Activated CD4-positive, alpha-beta T cell treated with anti-CD3 and anti-CD28 coated beads, Interleukin-2, amount 50 U/mL, for 4 hours (primary cell): ENCODE measurements around the gene PTPRE.

Experiments
- DNase-seq, 2 experiments: peaks; one replicate each; pipeline ENCODE4 v3.0.0-alpha.2; 2020

Gene PTPRE

DNA sequence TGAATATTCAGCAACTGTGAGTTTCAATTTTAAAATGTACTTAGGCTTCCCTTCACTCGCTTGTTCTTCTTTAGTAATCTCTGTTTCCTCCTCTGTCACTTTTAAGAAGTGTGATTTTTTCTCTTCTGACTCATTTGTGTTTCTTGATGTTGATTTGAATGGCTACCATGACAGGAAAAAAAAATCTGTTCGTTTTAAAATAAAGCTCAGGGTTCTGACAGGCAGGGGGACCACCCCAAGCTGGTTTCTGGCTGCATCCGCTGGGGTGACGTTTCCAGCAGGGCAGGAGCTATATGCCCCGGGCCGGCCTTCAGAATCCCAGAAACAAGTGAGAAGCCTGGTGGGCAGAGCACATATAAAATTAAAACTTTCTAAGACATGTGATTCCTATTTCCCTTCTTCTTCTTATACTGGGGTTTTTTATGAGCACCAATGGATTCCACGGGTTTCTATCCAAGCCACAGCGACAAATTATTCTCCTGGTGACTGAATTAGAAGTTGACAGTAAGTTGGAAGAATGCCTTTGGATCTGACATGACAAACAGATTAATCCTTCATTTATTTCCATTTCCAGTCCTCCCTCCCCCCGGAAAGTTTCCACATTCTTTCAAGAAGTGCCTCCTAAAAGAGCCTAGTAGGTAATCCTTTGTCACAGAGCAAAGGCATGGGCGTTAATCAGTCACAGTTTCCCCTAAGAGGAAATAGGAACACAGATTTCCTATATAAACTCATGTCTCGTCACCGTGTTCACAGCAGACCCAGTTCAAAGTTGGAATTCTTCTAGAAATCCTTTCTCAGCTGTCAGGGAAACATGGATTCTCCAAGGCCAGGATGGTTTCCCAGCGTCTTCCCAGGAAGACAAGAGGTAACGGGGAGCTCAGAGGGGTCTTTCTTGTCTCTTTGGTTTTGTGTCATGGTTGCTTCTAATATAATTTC is 79.9 kb downstream of the PTPRE start:
- no peak for DNase-seq

GRCh38 chr10:127987467-127988380 is 80.8 kb downstream of the PTPRE start:
- DNase-seq = no peak

DNA sequence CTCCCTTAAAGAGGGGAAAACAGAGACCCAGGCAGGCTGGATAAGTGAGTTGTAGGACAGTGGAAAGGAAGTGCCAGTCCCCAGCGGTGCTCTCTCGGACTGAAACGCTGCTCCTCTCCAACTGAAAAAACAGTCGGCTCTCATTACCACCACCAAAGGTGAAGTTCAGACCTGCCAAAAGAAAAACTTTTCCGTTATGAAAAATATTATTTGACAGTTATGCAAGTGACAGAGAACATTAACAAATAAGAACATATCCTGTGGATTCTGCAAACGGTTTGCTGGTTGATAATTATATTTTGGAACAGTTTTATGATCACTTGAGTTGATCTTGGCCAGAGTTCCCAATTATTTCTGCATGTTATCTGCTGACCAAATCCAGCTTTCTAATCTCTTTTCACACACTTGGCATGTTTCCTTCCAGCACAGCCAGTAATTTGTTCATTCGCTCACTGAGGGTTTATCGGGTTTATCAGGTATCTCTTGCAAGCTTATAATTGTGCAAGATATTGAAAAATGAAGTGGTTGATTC is 82.6 kb downstream of the PTPRE start:
- no peak for DNase-seq

DNA sequence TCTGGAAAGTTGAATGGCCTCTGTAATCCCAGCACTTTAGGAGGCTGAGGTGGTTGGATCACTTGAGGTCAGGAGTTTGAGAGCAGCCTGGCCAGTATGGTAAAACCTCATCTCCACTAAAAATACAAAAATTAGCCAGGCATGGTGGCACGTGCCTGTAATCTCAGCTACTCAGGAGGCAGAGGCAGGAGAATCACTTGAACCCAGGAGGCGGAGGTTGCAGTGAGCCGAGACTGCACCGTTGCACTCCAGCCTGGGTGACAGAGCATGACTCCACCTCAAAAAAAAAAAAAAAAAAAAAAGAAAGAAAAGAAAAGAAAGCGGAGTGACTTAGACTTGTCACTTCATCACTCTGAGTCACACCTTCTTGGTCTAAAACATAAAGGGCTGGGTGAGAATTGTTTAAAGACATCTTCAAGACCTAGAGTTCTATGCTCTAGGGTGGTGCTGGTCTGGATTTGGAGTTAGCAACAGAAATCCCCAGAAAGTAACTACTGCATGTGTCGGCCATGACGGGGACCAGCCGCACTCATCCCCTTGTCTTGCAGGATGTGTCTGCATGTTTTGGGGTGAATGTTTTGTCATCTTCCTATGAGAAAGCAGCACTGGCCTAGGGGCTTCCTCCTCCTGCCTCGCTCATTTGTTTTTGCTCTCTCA is 83.4 kb downstream of the PTPRE start:
- DNase-seq = peak; percentile 6 to 24

DNA sequence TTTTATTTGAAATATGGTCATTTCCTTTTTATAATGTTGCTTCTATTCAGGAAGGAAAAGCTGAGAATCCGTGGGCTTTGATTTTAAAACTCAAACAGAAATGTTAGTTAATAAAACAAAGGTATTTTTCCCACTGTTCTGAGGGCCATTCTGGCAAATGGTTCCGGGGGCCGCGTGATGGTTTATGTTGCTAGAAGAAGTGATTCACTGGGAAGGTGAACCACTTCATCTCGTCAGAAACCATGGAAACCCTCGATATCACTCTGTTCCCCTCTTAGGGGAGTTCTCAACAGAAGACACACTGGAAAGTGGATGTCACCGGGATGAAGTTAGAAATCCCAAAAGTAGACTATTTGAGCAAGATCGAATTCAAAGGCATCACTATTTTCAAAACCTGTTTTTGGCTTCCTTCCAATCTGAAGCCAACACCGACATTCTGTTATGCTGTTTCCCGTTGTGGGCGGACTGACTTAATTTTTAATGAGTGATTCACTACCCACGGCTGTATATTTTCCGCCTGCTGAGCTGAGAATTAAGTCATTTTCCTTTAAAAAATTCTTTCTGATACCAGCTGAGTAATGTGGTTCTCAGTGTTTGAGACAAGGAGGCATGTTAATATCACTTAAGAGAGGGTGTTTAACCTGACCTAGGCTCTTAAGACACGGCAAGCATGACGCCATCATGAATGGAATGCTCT is 84.1 kb downstream of the PTPRE start:
- peak; percentile 47 to 59 for DNase-seq

GRCh38 chr10:127991543-127992255 is 84.8 kb downstream of the PTPRE start:
- no peak for DNase-seq

- DNase-seq = no peak
Observed at GRCh38 chr10:127992376-127992775, 85.5 kb downstream of the PTPRE start.

GRCh38 chr10:127993056-127993690 is 86.3 kb downstream of the PTPRE start:
- DNase-seq = no peak

DNA sequence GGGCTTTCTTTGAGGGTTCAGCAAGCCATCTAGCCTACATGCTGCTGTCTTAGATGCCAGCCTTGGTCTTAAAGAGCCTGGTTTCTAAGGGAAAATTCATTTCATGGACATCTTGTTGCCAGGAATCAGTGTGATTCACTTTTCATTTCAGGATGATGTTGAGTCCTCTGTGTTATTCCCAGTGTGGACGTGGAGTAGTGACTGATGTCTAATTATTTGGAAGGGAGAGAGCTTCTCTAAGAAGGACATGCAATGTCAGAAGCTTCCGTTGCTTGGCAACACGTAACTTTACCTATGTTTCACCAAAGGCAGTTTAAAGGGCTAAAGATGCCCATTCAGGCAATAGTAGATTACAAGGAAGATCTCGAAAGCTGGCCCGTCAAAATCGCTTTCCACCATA is 89.0 kb downstream of the PTPRE start:
- no peak for DNase-seq

DNA sequence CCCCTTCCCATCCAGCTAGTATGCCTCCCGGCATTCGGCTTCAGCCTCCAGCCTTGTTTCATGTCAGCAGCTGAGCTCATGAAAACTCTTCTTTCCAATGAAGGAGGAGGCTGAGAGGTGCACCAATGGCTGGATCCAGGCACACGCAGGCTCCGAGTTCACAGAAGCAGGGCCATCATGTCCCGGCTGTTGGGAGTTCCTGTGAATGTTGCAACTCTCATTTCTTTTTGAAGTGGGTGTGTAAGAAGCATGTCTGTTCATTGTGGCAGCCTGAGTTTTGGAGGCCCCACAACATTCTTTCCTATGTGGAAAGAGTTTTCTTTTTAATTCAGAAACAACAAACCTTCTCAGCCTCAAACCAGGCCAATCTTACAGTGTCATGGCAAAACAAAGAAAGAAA is 89.7 kb downstream of the PTPRE start:
- no peak for DNase-seq

DNA sequence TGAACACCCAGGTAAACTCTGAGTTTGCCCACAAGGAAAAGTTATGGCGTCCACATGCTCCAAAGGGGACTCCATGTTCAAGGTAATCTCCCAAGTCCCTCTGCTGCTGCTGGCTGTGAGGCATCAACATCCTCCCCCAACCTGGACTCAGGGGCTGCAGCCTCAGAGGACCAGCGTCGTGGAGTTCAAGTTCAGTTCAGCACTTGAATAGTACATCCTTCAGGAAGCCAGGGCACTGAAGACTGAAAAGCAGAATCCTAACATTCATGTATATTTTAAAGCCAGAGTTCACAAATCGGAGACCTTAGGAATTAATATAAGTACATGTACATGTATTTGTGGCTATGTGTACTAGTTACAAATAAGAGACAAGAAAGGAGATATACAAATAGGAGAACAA is 90.4 kb downstream of the PTPRE start:
- DNase-seq = no peak

GRCh38 chr10:127997937-127998336 is 91.0 kb downstream of the PTPRE start:
- DNase-seq = no peak

DNA sequence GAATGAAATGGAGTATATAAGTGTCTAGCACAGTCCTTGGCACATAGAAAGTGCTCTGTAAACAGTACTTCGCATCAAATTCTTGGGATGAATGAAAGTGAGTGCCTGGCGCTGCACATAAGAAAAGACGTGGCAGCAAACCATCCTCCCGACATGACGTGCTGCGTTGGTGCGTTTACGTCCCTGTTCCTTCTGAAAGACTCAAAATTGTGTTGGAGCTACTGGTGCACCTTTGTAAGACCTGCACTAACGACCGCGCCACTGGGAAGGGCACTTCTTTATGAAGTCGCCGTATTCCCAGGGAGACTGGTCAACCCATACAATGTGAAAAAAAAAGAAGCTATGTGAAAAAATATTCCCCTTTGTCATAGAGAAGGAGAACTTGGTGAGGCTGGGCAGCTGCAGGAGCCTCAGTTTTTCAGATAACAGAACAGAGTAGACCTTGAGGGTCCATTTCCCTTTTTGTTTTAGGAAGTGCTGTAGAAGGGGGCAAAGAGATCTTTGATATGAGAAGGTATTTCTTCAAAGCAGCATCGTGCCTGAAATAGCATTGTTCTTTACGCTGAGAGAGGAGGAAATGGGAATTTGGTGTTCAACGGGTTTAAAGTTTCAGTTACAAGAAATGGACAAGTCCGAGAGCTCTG is 91.7 kb downstream of the PTPRE start:
- no peak for DNase-seq

DNA sequence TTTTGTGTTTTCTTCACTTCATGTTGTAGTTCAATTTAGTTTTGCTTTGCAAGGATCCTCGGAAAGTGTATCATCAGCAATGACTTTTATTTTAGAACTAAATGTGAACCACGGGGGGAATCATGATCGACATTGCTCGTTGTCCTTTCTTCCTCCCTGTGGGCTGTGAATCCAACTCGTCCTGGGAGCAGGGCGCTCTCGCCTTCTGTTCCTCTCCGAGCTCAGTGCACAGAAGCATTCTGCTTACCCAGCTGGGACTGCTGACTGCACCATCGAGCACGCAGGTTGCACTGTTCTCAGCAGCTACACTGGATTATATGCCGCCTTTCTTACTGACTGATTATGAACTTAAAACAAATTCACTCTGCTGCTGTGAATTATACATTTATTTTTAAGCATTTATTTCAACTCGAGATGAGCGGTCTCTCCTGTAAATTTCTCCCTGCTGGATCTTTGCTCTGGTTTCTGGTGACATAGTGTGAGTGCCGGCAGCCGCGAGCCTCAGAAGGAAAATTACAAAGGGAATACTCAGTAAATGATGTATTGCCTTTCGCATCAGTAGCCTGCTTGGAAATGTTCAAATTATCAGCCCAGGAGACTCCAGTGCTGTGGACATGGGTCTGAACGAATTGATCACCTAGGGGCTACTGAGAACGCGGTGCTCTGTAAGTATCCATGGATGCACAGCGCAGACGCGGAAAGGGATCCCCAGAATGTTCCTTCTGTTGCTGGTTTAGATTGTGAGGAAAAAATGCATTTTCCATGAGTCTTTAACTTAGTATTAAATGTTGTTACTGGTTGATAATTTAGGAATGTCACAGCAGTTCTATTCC is 92.6 kb downstream of the PTPRE start:
- no peak for DNase-seq

DNA sequence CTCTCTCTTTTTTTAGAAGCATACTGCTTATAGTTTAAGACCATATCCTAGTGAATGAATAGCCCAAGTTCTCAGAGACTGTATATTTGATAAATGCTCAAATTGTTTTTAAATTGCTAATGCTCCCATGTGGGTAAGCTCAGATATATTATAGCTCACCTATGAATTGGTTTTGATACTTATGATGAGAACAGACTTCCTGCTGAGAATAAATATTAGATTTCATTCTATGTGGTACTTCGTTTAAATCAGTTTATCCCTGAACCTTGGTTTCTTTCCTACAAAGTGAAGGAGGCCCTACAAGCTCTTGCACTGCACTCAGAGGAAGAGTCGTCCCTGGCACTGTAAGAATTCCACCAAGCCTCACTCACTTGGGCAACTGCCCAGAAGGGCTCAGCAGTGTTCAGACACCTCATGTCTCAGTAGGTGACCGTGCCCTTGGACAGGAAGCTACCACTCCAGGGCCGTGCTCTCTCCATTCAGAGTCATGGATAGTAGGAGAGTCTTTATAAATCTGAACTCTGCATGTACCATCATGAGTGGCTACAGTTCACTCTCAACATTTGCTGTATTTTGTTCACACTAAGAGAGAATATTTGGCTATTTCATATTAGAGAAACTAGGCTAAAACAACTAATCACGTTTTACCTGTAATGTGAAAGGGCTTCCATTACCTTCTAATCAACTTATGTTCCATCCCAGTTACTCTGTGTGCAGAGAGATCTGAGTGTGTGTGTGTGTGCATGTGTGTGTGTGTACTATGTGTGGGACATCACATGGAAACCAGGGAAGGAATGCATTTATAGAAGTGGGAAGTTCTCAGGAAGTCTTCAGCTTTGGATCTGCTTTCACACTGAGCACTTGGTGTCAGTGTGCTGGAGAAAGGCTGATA is 93.8 kb downstream of the PTPRE start:
- DNase-seq = no peak

DNA sequence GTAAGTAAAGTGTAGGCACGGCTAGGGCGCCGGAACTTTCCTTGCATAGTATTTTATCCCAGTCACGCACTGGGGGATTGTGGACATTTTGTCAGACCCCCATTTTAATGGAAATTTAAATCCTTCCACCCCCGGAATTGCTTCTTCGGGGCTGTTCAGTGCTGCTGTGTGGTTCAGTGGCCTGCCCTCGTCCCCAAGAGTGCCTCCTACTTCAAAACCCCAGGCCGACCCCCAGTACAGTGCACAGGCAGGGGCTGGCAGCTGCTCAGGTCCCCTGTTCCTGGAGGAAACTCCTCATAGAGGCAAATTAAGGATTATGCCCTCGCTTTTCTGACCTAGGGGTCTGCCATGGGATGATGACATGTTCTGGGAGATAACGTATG is 94.5 kb downstream of the PTPRE start:
- DNase-seq = no peak

GRCh38 chr10:128001849-128002248 is 94.9 kb downstream of the PTPRE start:
- DNase-seq = no peak

GRCh38 chr10:128003521-128003920 is 96.6 kb downstream of the PTPRE start:
- DNase-seq = no peak

DNA sequence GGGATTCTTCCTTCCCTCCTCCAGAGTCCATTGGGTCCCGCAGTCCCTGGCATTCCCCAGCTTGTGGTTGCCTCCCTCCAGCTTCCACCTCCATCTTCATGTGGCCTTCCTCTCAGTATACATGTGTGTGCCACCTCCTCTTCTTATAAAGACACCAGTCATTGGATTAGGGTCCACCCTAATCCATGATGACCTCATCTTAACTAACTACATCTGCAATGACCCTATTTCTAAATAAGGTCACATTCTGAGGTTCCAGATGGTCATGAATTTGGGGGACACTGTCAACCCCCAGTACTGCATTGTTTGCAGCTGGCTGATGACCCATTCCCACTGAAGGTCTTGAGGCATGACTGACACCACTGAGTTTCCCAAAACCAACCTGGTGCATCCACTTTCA is 99.0 kb downstream of the PTPRE start:
- DNase-seq = no peak
